HepG2 (cell line): ENCODE data around the gene L3MBTL1. TPM values are rescaled to one million over a fixed set of nuclear protein-coding genes. Genes with fewer than 3 reads are reported as not detected.

Source experiments
- BCL3 ChIP-seq: sonication (generic); formaldehyde crosslinking; IDR thresholded peaks from 2 replicates; pipeline ENCODE4 v1.5.1; 2020; ENCODE audit warnings: mild to moderate bottlenecking, missing genetic modification reagents, moderate library complexity
- CEBPB ChIP-seq: IDR thresholded peaks from 2 replicates; pipeline ENCODE4 v1.6.1; 2011; ENCODE audit warnings: low read depth, low read length, improper control_type of control experiment, borderline replicate concordance
- ELF3 ChIP-seq: IDR thresholded peaks from 2 replicates; pipeline ENCODE4 v1.6.1; 2016; ENCODE audit warnings: missing genetic modification reagents, missing compliant biosample characterization
- HDAC6 ChIP-seq: fragments of 200-600 bp; sonication (generic); IDR thresholded peaks from 2 replicates; pipeline ENCODE4 v1.7.0; 2017; ENCODE audit warnings: mild to moderate bottlenecking, antibody characterized with exemption, low read length, low read depth
- HOXA3 ChIP-seq: sonication (generic); formaldehyde crosslinking; IDR thresholded peaks from 2 replicates; pipeline ENCODE4 v1.5.0; 2020; ENCODE audit warnings: missing genetic modification reagents
- KLF13 ChIP-seq: sonication (generic); formaldehyde crosslinking; IDR thresholded peaks from 2 replicates; pipeline ENCODE4 v1.4.0; 2020; ENCODE audit warnings: mild to moderate bottlenecking, missing genetic modification reagents
- MYC ChIP-seq: sonication (generic); formaldehyde crosslinking; IDR thresholded peaks from 2 replicates; pipeline ENCODE4 v1.9.0; 2021; ENCODE audit warnings: missing genetic modification reagents, borderline replicate concordance
- MZF1 ChIP-seq: sonication (generic); formaldehyde crosslinking; IDR thresholded peaks from 2 replicates; pipeline ENCODE4 v1.8.1; 2023; ENCODE audit warnings: mild to moderate bottlenecking, missing genetic modification reagents, borderline replicate concordance
- ZHX1 ChIP-seq: sonication (generic); formaldehyde crosslinking; IDR thresholded peaks from 2 replicates; pipeline ENCODE4 v1.8.1; 2022; ENCODE audit warnings: low read depth, mild to moderate bottlenecking, missing genetic modification reagents
- ZMAT5 ChIP-seq: sonication (generic); formaldehyde crosslinking; IDR thresholded peaks from 2 replicates; pipeline ENCODE4 v1.5.0; 2020; ENCODE audit warnings: mild to moderate bottlenecking, low read depth, missing genetic modification reagents, borderline replicate concordance
- ZNF30 ChIP-seq: sonication (generic); formaldehyde crosslinking; IDR thresholded peaks from 2 replicates; pipeline ENCODE4 v1.5.0; 2020; ENCODE audit warnings: mild to moderate bottlenecking, missing genetic modification reagents
- ZNF407 ChIP-seq: sonication (generic); formaldehyde crosslinking; IDR thresholded peaks from one replicate; pipeline ENCODE4 v1.5.1; 2020; ENCODE audit warnings: mild to moderate bottlenecking, missing genetic modification reagents; ENCODE audit errors: not compliant biosample characterization
- ZNF670 ChIP-seq: sonication (generic); formaldehyde crosslinking; IDR thresholded peaks from 2 replicates; pipeline ENCODE4 v1.8.0; 2022; ENCODE audit warnings: mild to moderate bottlenecking, missing genetic modification reagents, borderline replicate concordance
- polyA plus RNA-seq, 8 experiments: library from polyadenylated mRNA; depleted of rRNA in 3 of 8; stranded (reverse) in 7 of 8; unstranded in 1 of 8; fragments of >200 nt; fragmentation: Illumina TruSeq in 4 of 8; extraction: Trizol in 4 of 8; gene quantifications; 2 replicates each; pipeline versions ENCODE4 v1.2.1 to v1.2.3, GENCODE V29; 2011 to 2016; ENCODE audit warnings: low read depth in 4 of 8, missing spikeins in 1 of 8, mixed read lengths in 1 of 8; ENCODE audit not compliant: insufficient read depth in 1 of 8
- total RNA-seq, 5 experiments: library from RNA; depleted of rRNA; stranded (reverse); fragments of >200 nt; fragmentation: Illumina TruSeq; extraction: Trizol; gene quantifications; 2 replicates each; pipeline ENCODE4 v1.2.3, GENCODE V29; 2016; ENCODE audit warnings: low read depth in 1 of 5

The L3MBTL1 gene
- total and polyA plus RNA-seq, 2 of the 13 experiments (the other 11 are each of a cell fraction or from before 2014, with no cell fraction given), result 9.0 to 17.8 TPM

- TF ChIP-seq ZNF407 (no peak), ZNF30 (CRISPR knock-in tag) (no peak), MYC (CRISPR knock-in tag) (peak; percentile 71; the same call in 1 of the 2 replicates), KLF13 (CRISPR knock-in tag) (no peak), CEBPB (peak; percentile 91), BCL3 (CRISPR knock-in tag) (peak; percentile 74; the same call in 1 of the 2 replicates), ZNF670 (CRISPR knock-in tag) (0 out of 2 replicates have a peak, but pooled peaks have one; percentile 64), HOXA3 (CRISPR knock-in tag) (peak; percentile 49; the same call in 1 of the 2 replicates), ELF3 (no peak), ZMAT5 (peak; percentile 81; the same call in 1 of the 2 replicates), HDAC6 (no peak), MZF1 (CRISPR knock-in tag) (no peak), ZHX1 (CRISPR knock-in tag) (peak; percentile 81; the same call in 1 of the 2 replicates)
Observed at GRCh38 chr20:43538878-43539700, 31.6 kb downstream of the L3MBTL1 start (continued).
